Measurements from ENCODE around the gene RAPGEF6. TPM values are rescaled to one million over a fixed set of nuclear protein-coding genes. Genes with fewer than 3 reads are reported as not detected.
A peak's percentile ranks its signal among the peaks of the same experiment; 100 is the strongest.
"Not testable (repeated sequence)": the region's sequence is repeated elsewhere in the genome, so short reads cannot be mapped to it uniquely, and the experiment has no call there.

Gene RAPGEF6
- total RNA-seq (21.4 TPM), polyA plus RNA-seq (11.3 TPM)
- long read RNA-seq, donor 1, full-length matches to known transcripts, result 1 of 1 reads
- long read RNA-seq, donor 1, partial matches to known transcripts, result 0 of 1 reads
- long read RNA-seq, donor 1, other reads (novel, unspliced or antisense), result 0 of 1 reads
- long read RNA-seq, donor 2, result 0 reads
- long read RNA-seq, donor 3, full-length matches to known transcripts, result 1 of 1 reads
- long read RNA-seq, donor 3, partial matches to known transcripts, result 0 of 1 reads
- long read RNA-seq, donor 3, other reads (novel, unspliced or antisense), result 0 of 1 reads
- long read RNA-seq, donor 4, result 0 reads
- long read RNA-seq, donor 5, partial matches to known transcripts, result 0 of 2 reads
- long read RNA-seq, donor 5, other reads (novel, unspliced or antisense), result 0 of 2 reads
- long read RNA-seq, donor 6, result 0 reads
- long read RNA-seq, donor 7, full-length matches to known transcripts, result 1 of 1 reads
- long read RNA-seq, donor 7, partial matches to known transcripts, result 0 of 1 reads
- long read RNA-seq, donor 7, other reads (novel, unspliced or antisense), result 0 of 1 reads
- long read RNA-seq, donor 8, result 0 reads
- long read RNA-seq, donor 9, full-length matches to known transcripts, result 1 of 1 reads
- long read RNA-seq, donor 9, partial matches to known transcripts, result 0 of 1 reads
- long read RNA-seq, donor 9, other reads (novel, unspliced or antisense), result 0 of 1 reads
- long read RNA-seq, donor 10, result 0 reads

- Histone ChIP-seq H3K4me3 (ENCODE audit: low read length in 2 of 2) (peak within 1 kb of the TSS; percentile 86 to 91), H3K4me1 (ENCODE audit: control insufficient read depth in 2 of 2, insufficient read depth in 2 of 2, low read length in 2 of 2) (peaks cover 23 to 35% of the 10 kb centered on the region in 2 donors), H3K9me3 (ENCODE audit: control insufficient read depth in 2 of 2, insufficient read depth in 1 of 2, low read length in 1 of 2) (no peaks in the 10 kb centered on the region), H3K36me3 (ENCODE audit: control insufficient read depth in 2 of 2, insufficient read depth in 2 of 2, low read length in 1 of 2) (no peaks in the 10 kb centered on the region), H3K27me3 (ENCODE audit: control insufficient read depth in 2 of 2, insufficient read depth in 1 of 2, low read length in 1 of 2) (no peaks in the 10 kb centered on the region), H3K27ac (ENCODE audit: low read depth in 1 of 2, low read length in 1 of 2) (peak within 1 kb of the TSS; percentile 99 to 100)
- peak; percentile 98 to 100 (median 100) for DNase-seq (ENCODE audit: low read depth in 6 of 9, low spot score in 9 of 9)
- under 1% methylated on average over 55 of the region's 55 CpGs for WGBS
Measured at GRCh38 chr5:131634996-131635683, at the start of gene RAPGEF6. Gene RAPGEF6 (minus strand): TSS chr5:131635229. CDS start chr5:131635030, 199 bp downstream.

GRCh38 chr5:131684595-131684994, 49.6 kb upstream of the RAPGEF6 start:
- Histone ChIP-seq H3K4me3 (ENCODE audit: low read length in 2 of 2) (no peak overlapping the region), H3K4me1 (ENCODE audit: control insufficient read depth in 2 of 2, insufficient read depth in 2 of 2, low read length in 2 of 2) (no peaks in the 10 kb centered on the region), H3K9me3 (ENCODE audit: control insufficient read depth in 2 of 2, insufficient read depth in 1 of 2, low read length in 1 of 2) (no peaks in the 10 kb centered on the region), H3K27me3 (ENCODE audit: control insufficient read depth in 2 of 2, insufficient read depth in 1 of 2, low read length in 1 of 2) (no peaks in the 10 kb centered on the region), H3K27ac (ENCODE audit: low read depth in 1 of 2, low read length in 1 of 2) (no peak overlapping the region), H3K36me3 (ENCODE audit: control insufficient read depth in 2 of 2, insufficient read depth in 2 of 2, low read length in 1 of 2) (peaks cover 0 to 5% of the 10 kb centered on the region in 2 donors)
- DNase-seq (ENCODE audit: low read depth in 6 of 9, low spot score in 9 of 9), result no peak

GRCh38 chr5:131684051-131684450, 49.0 kb upstream of the RAPGEF6 start:
- no peak for DNase-seq (ENCODE audit: low read depth in 6 of 9, low spot score in 9 of 9)
- H3K4me1 ChIP-seq (ENCODE audit: control insufficient read depth in 2 of 2, insufficient read depth in 2 of 2, low read length in 2 of 2), result no peaks in the 10 kb centered on the region
- no peaks in the 10 kb centered on the region for H3K9me3 ChIP-seq (ENCODE audit: control insufficient read depth in 2 of 2, insufficient read depth in 1 of 2, low read length in 1 of 2)
- no peaks in the 10 kb centered on the region for H3K27me3 ChIP-seq (ENCODE audit: control insufficient read depth in 2 of 2, insufficient read depth in 1 of 2, low read length in 1 of 2)
- whole genome bisulfite sequencing, result 99% methylated on average over 1 of the region's 1 CpG
- H3K4me3 ChIP-seq (ENCODE audit: low read length in 2 of 2), result no peak overlapping the region
- peaks cover 0 to 5% of the 10 kb centered on the region in 2 donors for H3K36me3 ChIP-seq (ENCODE audit: control insufficient read depth in 2 of 2, insufficient read depth in 2 of 2, low read length in 1 of 2)
- H3K27ac ChIP-seq (ENCODE audit: low read depth in 1 of 2, low read length in 1 of 2), result no peak overlapping the region

DNA sequence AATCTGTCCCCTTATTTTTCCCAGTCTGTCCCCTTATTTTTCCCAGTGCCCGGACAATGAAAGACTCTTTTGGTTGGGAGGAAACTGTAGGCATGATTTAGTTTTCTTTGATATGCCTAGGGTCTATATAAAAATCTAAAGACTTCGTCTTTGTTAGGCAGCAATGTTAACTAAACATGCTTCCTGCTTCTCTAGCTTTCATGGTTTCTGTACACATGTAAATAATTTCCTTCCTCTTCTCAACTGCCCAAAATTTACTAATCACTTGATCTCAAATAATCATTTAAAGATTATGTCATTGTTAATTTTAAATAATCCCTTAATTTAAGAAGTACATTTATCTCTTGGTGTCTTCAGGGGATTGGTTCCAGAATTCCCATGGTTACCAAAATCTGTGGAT, 47.8 kb upstream of the RAPGEF6 start:
- 35% methylated on average over 2 of the region's 2 CpGs for WGBS
- Histone ChIP-seq H3K27me3 (ENCODE audit: control insufficient read depth in 2 of 2, insufficient read depth in 1 of 2, low read length in 1 of 2) (no peaks in the 10 kb centered on the region), H3K4me1 (ENCODE audit: control insufficient read depth in 2 of 2, insufficient read depth in 2 of 2, low read length in 2 of 2) (no peaks in the 10 kb centered on the region), H3K9me3 (ENCODE audit: control insufficient read depth in 2 of 2, insufficient read depth in 1 of 2, low read length in 1 of 2) (no peaks in the 10 kb centered on the region), H3K36me3 (ENCODE audit: control insufficient read depth in 2 of 2, insufficient read depth in 2 of 2, low read length in 1 of 2) (peaks cover 3 to 7% of the 10 kb centered on the region in 2 donors), H3K27ac (ENCODE audit: low read depth in 1 of 2, low read length in 1 of 2) (no peak overlapping the region), H3K4me3 (ENCODE audit: low read length in 2 of 2) (no peak overlapping the region)
- no peak for DNase-seq (ENCODE audit: low read depth in 6 of 9, low spot score in 9 of 9)

GRCh38 chr5:131682175-131682574, 47.1 kb upstream of the RAPGEF6 start:
- Histone ChIP-seq H3K27ac (ENCODE audit: low read depth in 1 of 2, low read length in 1 of 2) (no peak overlapping the region), H3K4me1 (ENCODE audit: control insufficient read depth in 2 of 2, insufficient read depth in 2 of 2, low read length in 2 of 2) (no peaks in the 10 kb centered on the region), H3K36me3 (ENCODE audit: control insufficient read depth in 2 of 2, insufficient read depth in 2 of 2, low read length in 1 of 2) (peaks cover 3 to 9% of the 10 kb centered on the region in 2 donors), H3K27me3 (ENCODE audit: control insufficient read depth in 2 of 2, insufficient read depth in 1 of 2, low read length in 1 of 2) (no peaks in the 10 kb centered on the region), H3K4me3 (ENCODE audit: low read length in 2 of 2) (no peak overlapping the region), H3K9me3 (ENCODE audit: control insufficient read depth in 2 of 2, insufficient read depth in 1 of 2, low read length in 1 of 2) (no peaks in the 10 kb centered on the region)
- 98% methylated on average over 5 of the region's 5 CpGs for WGBS
- DNase-seq (ENCODE audit: low read depth in 6 of 9, low spot score in 9 of 9), result no peak

GRCh38 chr5:131679911-131680310, 44.9 kb upstream of the RAPGEF6 start:
- no peak overlapping the region for H3K4me3 ChIP-seq (ENCODE audit: low read length in 2 of 2)
- H3K4me1 ChIP-seq (ENCODE audit: control insufficient read depth in 2 of 2, insufficient read depth in 2 of 2, low read length in 2 of 2), result no peaks in the 10 kb centered on the region
- H3K36me3 ChIP-seq (ENCODE audit: control insufficient read depth in 2 of 2, insufficient read depth in 2 of 2, low read length in 1 of 2), result peaks cover 11 to 20% of the 10 kb centered on the region in 2 donors
- no peak overlapping the region for H3K27ac ChIP-seq (ENCODE audit: low read depth in 1 of 2, low read length in 1 of 2)
- WGBS, result 95% methylated on average over 1 of the region's 1 CpG
- no peak for DNase-seq (ENCODE audit: low read depth in 6 of 9, low spot score in 9 of 9)
- no peaks in the 10 kb centered on the region for H3K27me3 ChIP-seq (ENCODE audit: control insufficient read depth in 2 of 2, insufficient read depth in 1 of 2, low read length in 1 of 2)
- no peaks in the 10 kb centered on the region for H3K9me3 ChIP-seq (ENCODE audit: control insufficient read depth in 2 of 2, insufficient read depth in 1 of 2, low read length in 1 of 2)

DNA sequence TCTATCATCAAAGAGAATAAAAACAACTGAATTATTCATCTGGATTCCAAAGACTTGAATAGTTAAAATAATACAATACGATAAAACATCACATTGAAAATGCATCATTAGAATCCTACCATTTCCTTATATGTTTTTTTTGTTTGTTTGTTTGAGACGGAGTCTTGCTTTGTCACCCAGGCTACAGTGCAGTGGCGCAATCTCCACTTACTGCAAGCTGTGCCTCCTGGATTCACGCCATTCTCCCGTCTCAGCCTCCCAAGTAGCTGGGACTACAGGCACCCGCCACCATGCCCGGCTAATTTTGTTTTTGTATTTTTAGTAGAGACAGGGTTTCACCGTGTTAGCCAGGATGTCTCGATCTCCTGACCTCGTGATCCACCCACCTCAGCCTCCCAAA, 43.2 kb upstream of the RAPGEF6 start:
- not testable (repeated sequence) for DNase-seq (ENCODE audit: low read depth in 6 of 9, low spot score in 9 of 9); H3K4me3 ChIP-seq (ENCODE audit: low read length in 2 of 2); H3K27ac ChIP-seq (ENCODE audit: low read depth in 1 of 2, low read length in 1 of 2); H3K4me1 ChIP-seq (ENCODE audit: control insufficient read depth in 2 of 2, insufficient read depth in 2 of 2, low read length in 2 of 2); H3K9me3 ChIP-seq (ENCODE audit: control insufficient read depth in 2 of 2, insufficient read depth in 1 of 2, low read length in 1 of 2); H3K27me3 ChIP-seq (ENCODE audit: control insufficient read depth in 2 of 2, insufficient read depth in 1 of 2, low read length in 1 of 2)
- H3K36me3 ChIP-seq (ENCODE audit: control insufficient read depth in 2 of 2, insufficient read depth in 2 of 2, low read length in 1 of 2), result peaks cover 14 to 24% of the 10 kb centered on the region in 2 donors
- 97% methylated on average over 8 of the region's 10 CpGs for WGBS

- Histone ChIP-seq H3K4me1 (ENCODE audit: control insufficient read depth in 2 of 2, insufficient read depth in 2 of 2, low read length in 2 of 2) (no peaks in the 10 kb centered on the region), H3K4me3 (ENCODE audit: low read length in 2 of 2) (no peak overlapping the region), H3K36me3 (ENCODE audit: control insufficient read depth in 2 of 2, insufficient read depth in 2 of 2, low read length in 1 of 2) (peaks cover 17 to 27% of the 10 kb centered on the region in 2 donors), H3K9me3 (ENCODE audit: control insufficient read depth in 2 of 2, insufficient read depth in 1 of 2, low read length in 1 of 2) (no peaks in the 10 kb centered on the region), H3K27me3 (ENCODE audit: control insufficient read depth in 2 of 2, insufficient read depth in 1 of 2, low read length in 1 of 2) (no peaks in the 10 kb centered on the region), H3K27ac (ENCODE audit: low read depth in 1 of 2, low read length in 1 of 2) (no peak overlapping the region)
- WGBS, result 97% methylated on average over 3 of the region's 3 CpGs
- DNase-seq (ENCODE audit: low read depth in 6 of 9, low spot score in 9 of 9), result no peak
Measured at GRCh38 chr5:131677115-131677514, 42.1 kb upstream of the RAPGEF6 start.

DNA sequence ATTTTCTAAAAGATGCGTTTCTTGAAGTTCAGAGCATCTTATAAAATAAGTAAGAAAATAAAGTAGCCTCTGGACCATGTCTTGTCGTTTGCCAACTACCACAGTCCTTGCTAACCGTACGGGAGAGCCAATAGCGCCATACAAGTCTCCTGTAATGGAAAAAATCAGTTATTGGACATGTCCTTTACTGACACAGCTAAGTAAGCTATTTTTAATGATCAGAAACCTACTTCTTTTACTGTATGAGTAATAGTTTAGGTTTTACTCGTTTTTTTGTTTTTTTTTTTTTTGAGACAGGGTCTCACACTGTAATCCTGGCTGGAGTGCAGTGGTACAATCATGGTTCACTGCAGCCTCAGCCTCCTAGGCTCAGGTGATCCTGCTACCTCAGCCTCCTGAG, 37.7 kb upstream of the RAPGEF6 start:
- peaks cover 18 to 34% of the 10 kb centered on the region in 2 donors for H3K36me3 ChIP-seq (ENCODE audit: control insufficient read depth in 2 of 2, insufficient read depth in 2 of 2, low read length in 1 of 2)
- 96% methylated on average over 6 of the region's 6 CpGs for WGBS
- H3K9me3 ChIP-seq (ENCODE audit: control insufficient read depth in 2 of 2, insufficient read depth in 1 of 2, low read length in 1 of 2), result no peaks in the 10 kb centered on the region
- peak overlapping the region in 1 of 2 donors; percentile 15 for H3K27ac ChIP-seq (ENCODE audit: low read depth in 1 of 2, low read length in 1 of 2)
- no peak overlapping the region for H3K4me3 ChIP-seq (ENCODE audit: low read length in 2 of 2)
- H3K27me3 ChIP-seq (ENCODE audit: control insufficient read depth in 2 of 2, insufficient read depth in 1 of 2, low read length in 1 of 2), result no peaks in the 10 kb centered on the region
- DNase-seq (ENCODE audit: low read depth in 6 of 9, low spot score in 9 of 9), result no peak
- no peaks in the 10 kb centered on the region for H3K4me1 ChIP-seq (ENCODE audit: control insufficient read depth in 2 of 2, insufficient read depth in 2 of 2, low read length in 2 of 2)

All from thymus (tissue), 14 donors.